ENCODE results near the gene ACTN4. TPM values are rescaled to one million over a fixed set of nuclear protein-coding genes. Genes with fewer than 3 reads are reported as not detected.
A peak's percentile ranks its signal among the peaks of the same experiment; 100 is the strongest.

Gene ACTN4
- total RNA-seq, 4 donors from 2014 or later, result 342 to 463 (median 382) TPM

DNA sequence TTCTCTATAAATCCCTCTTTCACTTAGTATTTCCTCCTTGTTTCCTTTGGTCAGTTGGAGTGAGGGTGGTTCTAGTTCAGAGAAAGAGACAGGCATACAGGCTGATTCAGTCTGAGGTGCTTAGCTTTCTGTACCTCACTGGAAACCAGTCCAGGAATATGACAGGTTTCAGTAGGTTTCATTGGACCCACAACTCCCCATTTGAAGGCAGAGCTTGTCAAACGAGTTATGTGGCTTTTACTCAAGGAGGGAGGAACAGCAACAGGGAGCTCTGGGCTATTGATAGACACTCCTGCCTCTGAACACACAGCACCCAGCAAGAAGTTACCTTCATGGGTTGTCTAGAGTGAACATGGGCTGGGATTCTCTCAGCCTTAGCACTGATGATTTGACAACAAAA, 14.5 kb downstream of the ACTN4 start:
- Histone ChIP-seq H3K27ac (peak overlapping the region; percentile 81 to 93 (median 87)), H3K4me3 (no peak overlapping the region), H3K4me1 (peaks cover 11 to 100% (median 88%) of the 10 kb centered on the region in 4 donors), H3K27me3 (no peaks in the 10 kb centered on the region), H3K9me3 (no peaks in the 10 kb centered on the region), H3K36me3 (no peaks in the 10 kb centered on the region)
- DNase-seq (ENCODE audit: low spot score in 2 of 2), result no peak
- TF ChIP-seq, protein P1, sequence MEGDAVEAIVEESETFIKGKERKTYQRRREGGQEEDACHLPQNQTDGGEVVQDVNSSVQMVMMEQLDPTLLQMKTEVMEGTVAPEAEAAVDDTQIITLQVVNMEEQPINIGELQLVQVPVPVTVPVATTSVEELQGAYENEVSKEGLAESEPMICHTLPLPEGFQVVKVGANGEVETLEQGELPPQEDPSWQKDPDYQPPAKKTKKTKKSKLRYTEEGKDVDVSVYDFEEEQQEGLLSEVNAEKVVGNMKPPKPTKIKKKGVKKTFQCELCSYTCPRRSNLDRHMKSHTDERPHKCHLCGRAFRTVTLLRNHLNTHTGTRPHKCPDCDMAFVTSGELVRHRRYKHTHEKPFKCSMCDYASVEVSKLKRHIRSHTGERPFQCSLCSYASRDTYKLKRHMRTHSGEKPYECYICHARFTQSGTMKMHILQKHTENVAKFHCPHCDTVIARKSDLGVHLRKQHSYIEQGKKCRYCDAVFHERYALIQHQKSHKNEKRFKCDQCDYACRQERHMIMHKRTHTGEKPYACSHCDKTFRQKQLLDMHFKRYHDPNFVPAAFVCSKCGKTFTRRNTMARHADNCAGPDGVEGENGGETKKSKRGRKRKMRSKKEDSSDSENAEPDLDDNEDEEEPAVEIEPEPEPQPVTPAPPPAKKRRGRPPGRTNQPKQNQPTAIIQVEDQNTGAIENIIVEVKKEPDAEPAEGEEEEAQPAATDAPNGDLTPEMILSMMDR (IDR thresholded peaks at IDR 0.05), result no peak
- TF ChIP-seq POLR2A (IDR thresholded peaks at IDR 0.05) (no peak), EP300 (IDR thresholded peaks at IDR 0.05) (no peak)
- 16 to 20% methylated on average over 1 of the region's 1 CpG for WGBS, 2 donors

DNA sequence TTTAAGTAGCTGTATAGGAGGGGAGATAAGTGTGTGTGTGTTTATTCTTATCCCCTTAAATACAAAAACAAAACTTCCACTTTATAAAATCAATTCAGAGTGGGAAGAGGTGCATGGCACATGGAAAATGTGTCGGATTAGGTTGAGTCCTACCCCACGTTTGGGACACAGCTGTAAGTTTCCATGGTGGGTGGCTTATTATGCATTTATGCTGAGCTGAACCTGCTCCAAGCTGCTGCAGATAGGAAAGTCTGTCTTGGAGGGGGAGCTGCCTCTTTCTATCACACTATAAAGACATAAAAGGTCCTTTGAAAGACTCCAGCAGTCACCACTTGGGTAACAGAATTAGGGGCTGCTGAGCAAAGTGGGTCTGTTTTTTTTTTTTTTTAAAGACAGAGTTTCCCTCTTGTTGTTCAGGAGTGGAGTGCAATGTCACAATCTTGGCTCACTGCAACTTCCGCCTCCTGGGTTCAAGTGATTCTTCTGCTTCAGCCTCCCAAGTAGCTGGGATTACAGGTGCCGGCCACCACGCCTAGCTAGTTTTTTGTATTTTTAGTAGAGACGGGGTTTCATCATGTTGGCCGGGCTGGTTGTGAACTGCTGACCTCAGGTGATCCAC, 15.2 kb downstream of the ACTN4 start:
- Histone ChIP-seq H3K27ac (peak overlapping the region; percentile 81 to 93 (median 87)), H3K4me1 (peaks cover 4 to 100% (median 88%) of the 10 kb centered on the region in 4 donors), H3K36me3 (no peaks in the 10 kb centered on the region), H3K4me3 (no peak overlapping the region), H3K9me3 (no peaks in the 10 kb centered on the region), H3K27me3 (no peaks in the 10 kb centered on the region)
- 57 to 60% methylated on average over 7 of the region's 7 CpGs for WGBS, 2 donors
- peak in 1 of 2 donors; percentile 2 for TF ChIP-seq POLR2A (IDR thresholded peaks at IDR 0.05)
- TF ChIP-seq, protein P1 (IDR thresholded peaks at IDR 0.05), result no peak
- TF ChIP-seq EP300 (IDR thresholded peaks at IDR 0.05), result no peak
- no peak for DNase-seq (ENCODE audit: low spot score in 2 of 2)

DNA sequence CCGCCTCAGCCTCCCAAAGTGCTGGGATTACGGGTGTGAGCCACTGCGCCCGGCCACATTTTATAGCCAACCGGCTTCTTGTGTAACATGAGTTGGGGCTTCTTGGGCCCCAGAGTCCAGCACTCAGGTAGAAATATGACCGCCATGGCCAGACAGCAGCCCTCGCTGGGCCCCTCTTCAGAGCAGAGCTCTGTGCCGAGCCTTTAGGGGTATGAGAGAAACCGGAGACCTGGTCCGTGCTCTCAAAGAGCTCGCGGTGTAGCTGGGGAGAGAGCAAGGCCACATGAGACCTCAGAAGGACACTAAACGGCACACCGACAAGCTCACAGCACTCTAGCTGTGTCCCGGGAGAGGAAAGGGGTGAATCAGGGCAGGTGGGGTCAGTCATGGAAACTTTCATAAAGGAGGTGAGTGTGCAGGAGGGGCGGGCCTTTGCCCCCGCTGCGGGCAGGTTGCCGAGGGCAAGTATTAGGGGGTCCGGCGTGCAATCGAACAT, 15.8 kb downstream of the ACTN4 start:
- H3K4me1 ChIP-seq, result peaks cover 3 to 100% (median 89%) of the 10 kb centered on the region in 4 donors
- peak overlapping the region; percentile 81 to 93 (median 87) for H3K27ac ChIP-seq
- 72 to 75% methylated on average over 22 of the region's 22 CpGs for WGBS, 2 donors
- no peak for DNase-seq (ENCODE audit: low spot score in 2 of 2)
- H3K4me3 ChIP-seq, result peak overlapping the region in 1 of 4 donors; percentile 3
- H3K36me3 ChIP-seq, result no peaks in the 10 kb centered on the region
- no peaks in the 10 kb centered on the region for H3K27me3 ChIP-seq
- TF ChIP-seq POLR2A (IDR thresholded peaks at IDR 0.05), result no peak
- no peaks in the 10 kb centered on the region for H3K9me3 ChIP-seq

DNA sequence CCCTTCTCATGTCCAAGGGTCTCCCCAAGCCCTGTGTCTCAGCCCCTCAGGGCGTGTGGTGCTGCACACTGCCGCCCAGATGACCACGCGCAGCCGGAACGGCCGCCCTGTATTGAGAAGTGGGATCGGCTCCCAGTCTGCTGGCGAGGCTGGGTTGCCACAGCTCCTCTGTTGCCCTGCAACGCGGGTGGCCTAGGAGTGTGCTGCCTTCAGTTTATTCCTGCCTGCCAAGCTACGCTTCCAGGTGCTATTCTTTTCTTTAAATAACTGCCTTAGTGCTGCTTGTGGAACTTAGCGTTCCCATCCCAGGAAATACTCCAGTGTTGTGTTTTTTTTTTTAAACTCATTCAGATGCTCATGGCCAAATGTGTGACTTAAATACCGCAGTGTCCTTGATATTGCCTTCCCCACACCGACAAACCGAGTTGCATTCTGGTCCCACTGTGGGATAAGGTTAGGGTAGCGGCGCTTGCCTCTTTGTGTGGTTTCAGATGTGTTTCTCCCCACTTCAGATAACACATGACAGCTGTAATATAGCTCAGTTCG, 16.6 kb downstream of the ACTN4 start:
- TF ChIP-seq, protein P1 (IDR thresholded peaks at IDR 0.05), result no peak
- TF ChIP-seq EP300 (IDR thresholded peaks at IDR 0.05), result peak; percentile 51 to 82
- DNase-seq (ENCODE audit: low spot score in 2 of 2), result peak in 1 of 2 donors; percentile 45
- Histone ChIP-seq H3K27me3 (no peaks in the 10 kb centered on the region), H3K9me3 (no peaks in the 10 kb centered on the region), H3K4me3 (peak overlapping the region in 1 of 4 donors; percentile 3), H3K4me1 (peaks cover 2 to 100% (median 89%) of the 10 kb centered on the region in 4 donors), H3K36me3 (no peaks in the 10 kb centered on the region), H3K27ac (peak overlapping the region; percentile 81 to 93 (median 87))
- WGBS, 2 donors, result 48% methylated on average over 18 to 19 of the region's 19 CpGs

DNA sequence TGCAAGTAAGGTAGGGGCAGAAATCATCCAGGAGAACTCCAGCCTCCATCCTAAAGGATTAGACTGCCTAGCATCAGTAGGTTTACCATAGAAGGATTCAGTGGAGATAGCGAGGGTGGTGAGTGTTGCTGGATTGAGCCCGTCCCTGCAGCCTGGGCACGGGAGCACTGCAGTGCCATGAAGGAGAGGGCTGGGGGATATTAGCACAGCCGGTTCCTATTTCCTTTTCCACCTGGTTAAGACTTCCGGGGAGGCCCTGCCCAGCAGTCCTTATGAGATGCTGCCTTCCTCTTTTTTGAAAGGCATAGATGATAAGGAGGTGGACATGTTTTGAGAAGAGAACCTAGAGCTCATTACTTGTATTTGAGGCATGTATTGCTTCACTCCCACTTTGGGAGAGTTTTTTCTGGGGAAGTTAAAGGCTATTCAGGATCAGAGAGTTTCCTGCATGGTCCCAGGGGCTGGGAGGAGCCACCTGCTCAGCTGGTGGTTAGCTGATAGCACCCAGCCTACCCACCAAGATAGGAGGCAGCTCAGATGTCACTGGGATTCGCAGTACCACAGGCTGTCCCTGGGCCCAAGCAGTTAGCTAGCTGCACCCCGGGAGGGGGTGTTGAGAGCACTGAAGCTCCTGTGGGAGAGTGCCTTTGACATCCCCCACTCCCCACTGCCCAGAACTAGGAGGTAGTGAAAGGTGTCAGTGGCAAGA, 17.2 kb downstream of the ACTN4 start:
- H3K4me1 ChIP-seq, result peaks cover 0 to 100% (median 89%) of the 10 kb centered on the region in 4 donors
- H3K36me3 ChIP-seq, result no peaks in the 10 kb centered on the region
- TF ChIP-seq, protein P1 (IDR thresholded peaks at IDR 0.05), result no peak
- TF ChIP-seq EP300 (IDR thresholded peaks at IDR 0.05) (no peak), POLR2A (IDR thresholded peaks at IDR 0.05) (no peak)
- no peaks in the 10 kb centered on the region for H3K27me3 ChIP-seq
- no peak for DNase-seq (ENCODE audit: low spot score in 2 of 2)
- H3K27ac ChIP-seq, result peak overlapping the region; percentile 81 to 93 (median 87)
- H3K9me3 ChIP-seq, result no peaks in the 10 kb centered on the region
- no peak overlapping the region for H3K4me3 ChIP-seq
- WGBS, 2 donors, result 45 to 47% methylated on average over 7 of the region's 7 CpGs
